HL-60 (cell line): ENCODE data around the gene DZIP1L.

Experiments used
- CTCF ChIP-seq: IDR thresholded peaks from one replicate; pipeline ENCODE4 v1.5.1; 2011; ENCODE audit warnings: low read length, control low read depth, inconsistent platforms; ENCODE audit not compliant: insufficient read depth
- REST ChIP-seq: IDR thresholded peaks from 2 replicates; pipeline ENCODE4 v1.6.1; 2012; ENCODE audit warnings: low read depth; ENCODE audit not compliant: insufficient replicate concordance

- TF ChIP-seq REST (no peak), CTCF (no peak)
These were observed 20.8 kb upstream of the DZIP1L start for GRCh38 chr3:138136201-138136600.
